GM12892 (cell line): ENCODE results near the gene ACVR1.

ENCODE experiments used
- POLR2A ChIP-seq: IDR thresholded peaks from 2 replicates; pipeline ENCODE4 v1.6.1; 2011; ENCODE audit warnings: low read depth, low read length, control low read depth
- POLR2AphosphoS5 ChIP-seq: IDR thresholded peaks from 2 replicates; pipeline ENCODE4 v1.6.1; 2011; ENCODE audit warnings: low read depth, low read length, control low read depth
- TAF1 ChIP-seq: IDR thresholded peaks from 2 replicates; pipeline ENCODE4 v1.6.1; 2011; ENCODE audit warnings: low read depth, mild to moderate bottlenecking, control low read depth, low read length, borderline replicate concordance

DNA sequence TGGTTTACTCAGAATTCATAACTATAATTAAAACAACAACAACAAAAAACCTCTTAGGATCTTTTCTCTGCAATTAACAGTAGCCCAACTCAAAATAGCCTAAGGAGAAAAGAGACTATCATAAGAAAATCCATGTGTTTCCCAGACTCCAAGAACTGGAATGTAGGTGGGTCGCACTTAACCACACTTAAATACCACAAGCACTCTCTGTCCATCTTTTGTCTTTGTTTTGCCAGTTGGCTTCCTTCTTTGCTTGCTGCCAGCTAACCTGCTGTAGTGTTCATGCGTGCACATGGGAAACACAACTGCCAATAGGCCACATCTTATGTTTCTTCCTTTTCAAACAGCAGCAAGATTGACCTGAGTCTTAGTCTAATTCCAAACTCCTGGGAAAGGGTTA lies 24.1 kb upstream of the ACVR1 start:
- TF ChIP-seq POLR2A (no peak), POLR2AphosphoS5 (no peak), TAF1 (no peak)
